Ishikawa (cell line): ENCODE measurements around the gene CSF3R.

ENCODE experiments used
- CEBPB ChIP-seq: IDR thresholded peaks from 2 replicates; pipeline ENCODE4 v1.6.1; 2012
- CREB1 ChIP-seq: IDR thresholded peaks from 2 replicates; pipeline ENCODE4 v1.6.1; 2012; ENCODE audit warnings: low read depth
- EP300 ChIP-seq: IDR thresholded peaks from 2 replicates; pipeline ENCODE4 v1.6.1; 2012; ENCODE audit warnings: borderline replicate concordance
- FOXM1 ChIP-seq: IDR thresholded peaks from 2 replicates; pipeline ENCODE4 v1.6.1; 2012; ENCODE audit warnings: low read depth, borderline replicate concordance
- MAX ChIP-seq: IDR thresholded peaks from 2 replicates; pipeline ENCODE4 v1.6.1; 2012
- RAD21 ChIP-seq: IDR thresholded peaks from 2 replicates; pipeline ENCODE4 v1.6.1; 2012; ENCODE audit warnings: low read depth
- REST ChIP-seq: IDR thresholded peaks from 2 replicates; pipeline ENCODE4 v1.6.1; 2012; ENCODE audit warnings: low read depth, mild to moderate bottlenecking
- TAF1 ChIP-seq: IDR thresholded peaks from 2 replicates; pipeline ENCODE4 v1.6.1; 2012; ENCODE audit warnings: low read depth, mild to moderate bottlenecking
- TCF12 ChIP-seq: IDR thresholded peaks from 2 replicates; pipeline ENCODE4 v1.6.1; 2012; ENCODE audit warnings: low read depth
- YY1 ChIP-seq: IDR thresholded peaks from 2 replicates; pipeline ENCODE4 v1.6.1; 2012; ENCODE audit warnings: low read depth
- ZBTB7A ChIP-seq: IDR thresholded peaks from 2 replicates; pipeline ENCODE4 v1.6.1; 2012; ENCODE audit warnings: low read depth

GRCh38 chr1:36446271-36446670, 36.4 kb downstream of the CSF3R start:
- TF ChIP-seq ZBTB7A (no peak), FOXM1 (no peak), CEBPB (no peak), YY1 (no peak), EP300 (no peak), REST (no peak), RAD21 (no peak), MAX (no peak), TAF1 (no peak), TCF12 (no peak), CREB1 (no peak)
